ENCODE measurements around the gene FOXA2.

DNA sequence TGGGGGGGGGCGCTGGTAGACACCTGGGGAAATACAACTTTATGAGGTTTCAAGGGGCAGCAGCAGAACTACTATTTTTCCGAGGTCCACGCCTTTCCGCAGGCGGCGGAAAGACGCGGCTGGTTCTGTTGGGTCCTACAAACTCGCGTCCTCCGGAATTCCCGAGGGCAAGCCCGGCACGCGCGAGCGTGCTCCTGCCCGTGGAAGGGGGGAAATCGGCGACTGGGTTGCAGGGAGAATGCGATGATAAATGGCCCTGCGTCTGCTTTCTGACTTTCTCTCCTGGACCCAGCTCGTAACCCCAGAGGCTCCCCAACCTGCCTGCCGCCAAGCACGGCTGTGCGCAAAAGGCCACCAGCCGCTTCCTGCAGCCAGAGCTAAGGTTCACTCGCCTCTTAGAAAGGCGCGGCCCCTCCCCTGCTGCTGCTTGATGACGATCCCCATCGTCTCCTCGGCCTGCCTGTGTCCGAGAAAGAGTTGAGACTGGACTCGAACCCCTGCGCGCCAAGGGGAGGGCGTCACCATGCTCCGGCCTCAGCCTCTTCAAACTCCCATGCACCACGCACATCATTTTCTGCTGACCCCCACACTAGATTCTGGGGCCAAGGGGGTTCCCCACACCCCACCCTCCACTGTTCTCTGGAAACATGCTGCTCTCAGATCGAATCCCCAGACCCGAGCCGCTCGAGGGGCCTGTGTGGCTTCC lies 6.7 kb downstream of the FOXA2 start:
- TF ChIP-seq, protein P1, sequence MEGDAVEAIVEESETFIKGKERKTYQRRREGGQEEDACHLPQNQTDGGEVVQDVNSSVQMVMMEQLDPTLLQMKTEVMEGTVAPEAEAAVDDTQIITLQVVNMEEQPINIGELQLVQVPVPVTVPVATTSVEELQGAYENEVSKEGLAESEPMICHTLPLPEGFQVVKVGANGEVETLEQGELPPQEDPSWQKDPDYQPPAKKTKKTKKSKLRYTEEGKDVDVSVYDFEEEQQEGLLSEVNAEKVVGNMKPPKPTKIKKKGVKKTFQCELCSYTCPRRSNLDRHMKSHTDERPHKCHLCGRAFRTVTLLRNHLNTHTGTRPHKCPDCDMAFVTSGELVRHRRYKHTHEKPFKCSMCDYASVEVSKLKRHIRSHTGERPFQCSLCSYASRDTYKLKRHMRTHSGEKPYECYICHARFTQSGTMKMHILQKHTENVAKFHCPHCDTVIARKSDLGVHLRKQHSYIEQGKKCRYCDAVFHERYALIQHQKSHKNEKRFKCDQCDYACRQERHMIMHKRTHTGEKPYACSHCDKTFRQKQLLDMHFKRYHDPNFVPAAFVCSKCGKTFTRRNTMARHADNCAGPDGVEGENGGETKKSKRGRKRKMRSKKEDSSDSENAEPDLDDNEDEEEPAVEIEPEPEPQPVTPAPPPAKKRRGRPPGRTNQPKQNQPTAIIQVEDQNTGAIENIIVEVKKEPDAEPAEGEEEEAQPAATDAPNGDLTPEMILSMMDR (IDR thresholded peaks at IDR 0.05; ENCODE audit: low read depth, low read length, poor library complexity, severe bottlenecking) = no peak
- TF ChIP-seq EZH2phosphoT487 (IDR thresholded peaks at IDR 0.05; ENCODE audit: borderline replicate concordance, low read length) = no peak

Data from DOHH2 (cell line).